ENCODE measurements around the gene KNDC1.
"Not testable (repeated sequence)": the region's sequence is repeated elsewhere in the genome, so short reads cannot be mapped to it uniquely, and the experiment has no call there.

KNDC1 gene

DNA sequence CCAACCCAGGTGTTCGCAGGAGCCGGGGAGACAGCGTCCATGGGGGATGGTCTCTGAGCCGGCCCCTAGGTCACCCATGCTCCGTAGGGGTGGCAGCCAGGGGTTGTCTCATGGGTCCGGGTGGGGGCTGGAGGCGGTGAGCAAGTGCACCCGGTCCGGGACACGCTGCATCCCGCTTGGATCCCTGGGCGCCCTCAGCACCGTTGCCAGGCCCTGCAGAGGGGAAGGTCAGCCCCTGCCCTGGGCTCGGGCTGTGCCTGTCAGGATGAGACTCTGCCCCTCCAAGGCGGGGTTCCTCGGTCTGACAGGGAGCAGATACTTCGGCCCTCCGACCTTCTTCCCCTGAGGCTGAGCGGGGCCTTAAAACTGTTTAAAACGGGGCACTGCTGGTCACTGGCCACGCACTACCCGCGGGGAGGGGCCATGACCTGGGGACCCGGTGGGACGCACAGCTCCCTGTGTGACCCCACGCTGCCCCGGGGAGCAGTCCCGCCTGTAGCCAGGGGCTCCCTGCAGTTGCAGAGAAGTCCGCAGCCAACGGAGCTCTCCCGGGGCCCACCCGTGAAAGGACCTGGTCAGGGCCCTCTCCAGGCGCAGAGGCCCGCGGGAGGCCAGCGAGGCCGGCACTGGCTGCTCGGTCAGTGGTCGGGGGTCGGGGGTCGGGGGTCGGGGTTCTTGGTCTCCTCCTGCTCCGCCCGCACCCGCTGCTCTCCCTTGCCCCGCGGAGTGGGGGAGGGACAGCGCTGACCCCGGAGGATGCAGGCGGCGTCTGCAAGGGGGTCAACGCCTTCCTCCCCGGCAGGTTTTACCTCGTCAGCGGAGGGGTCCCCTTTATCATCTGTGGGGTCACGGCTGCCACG is 33.4 kb upstream of the KNDC1 start:
- DNase-seq (ENCODE audit: low read depth): no peak

- DNase-seq (ENCODE audit: low read depth): no peak
Measured at GRCh38 chr10:133127291-133128125, 32.5 kb upstream of the KNDC1 start.

DNA sequence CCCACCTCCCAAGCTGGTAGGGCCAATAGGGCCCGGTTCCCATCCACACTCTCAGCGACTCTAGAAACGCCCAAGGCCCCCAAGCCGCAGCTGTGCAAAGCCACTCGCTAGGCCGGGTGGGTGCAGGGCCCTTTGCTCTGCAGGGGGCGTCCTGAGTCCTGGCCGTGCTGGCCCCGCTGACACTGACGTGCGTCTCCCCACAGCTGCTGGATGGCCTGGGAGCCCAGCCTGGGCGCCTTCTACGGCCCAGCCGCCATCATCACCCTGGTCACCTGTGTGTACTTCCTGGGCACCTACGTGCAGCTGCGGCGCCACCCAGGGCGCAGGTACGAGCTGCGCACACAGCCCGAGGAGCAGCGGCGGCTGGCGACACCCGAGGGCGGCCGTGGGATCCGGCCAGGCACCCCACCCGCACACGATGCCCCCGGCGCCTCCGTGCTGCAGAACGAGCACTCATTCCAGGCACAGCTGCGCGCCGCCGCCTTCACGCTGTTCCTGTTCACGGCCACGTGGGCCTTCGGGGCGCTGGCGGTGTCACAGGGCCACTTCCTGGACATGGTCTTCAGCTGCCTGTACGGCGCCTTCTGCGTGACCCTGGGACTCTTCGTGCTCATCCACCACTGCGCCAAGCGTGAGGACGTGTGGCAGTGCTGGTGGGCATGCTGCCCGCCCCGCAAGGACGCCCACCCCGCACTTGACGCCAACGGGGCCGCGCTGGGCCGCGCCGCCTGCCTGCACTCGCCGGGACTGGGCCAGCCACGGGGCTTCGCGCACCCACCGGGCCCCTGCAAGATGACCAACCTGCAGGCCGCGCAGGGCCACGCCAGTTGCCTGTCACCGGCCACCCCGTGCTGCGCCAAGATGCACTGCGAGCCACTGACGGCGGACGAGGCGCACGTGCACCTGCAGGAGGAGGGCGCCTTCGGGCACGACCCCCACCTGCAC is 31.6 kb upstream of the KNDC1 start:
- no peak for DNase-seq (ENCODE audit: low read depth)

GRCh38 chr10:133129071-133129858 is 30.8 kb upstream of the KNDC1 start:
- no peak for DNase-seq (ENCODE audit: low read depth)

DNA sequence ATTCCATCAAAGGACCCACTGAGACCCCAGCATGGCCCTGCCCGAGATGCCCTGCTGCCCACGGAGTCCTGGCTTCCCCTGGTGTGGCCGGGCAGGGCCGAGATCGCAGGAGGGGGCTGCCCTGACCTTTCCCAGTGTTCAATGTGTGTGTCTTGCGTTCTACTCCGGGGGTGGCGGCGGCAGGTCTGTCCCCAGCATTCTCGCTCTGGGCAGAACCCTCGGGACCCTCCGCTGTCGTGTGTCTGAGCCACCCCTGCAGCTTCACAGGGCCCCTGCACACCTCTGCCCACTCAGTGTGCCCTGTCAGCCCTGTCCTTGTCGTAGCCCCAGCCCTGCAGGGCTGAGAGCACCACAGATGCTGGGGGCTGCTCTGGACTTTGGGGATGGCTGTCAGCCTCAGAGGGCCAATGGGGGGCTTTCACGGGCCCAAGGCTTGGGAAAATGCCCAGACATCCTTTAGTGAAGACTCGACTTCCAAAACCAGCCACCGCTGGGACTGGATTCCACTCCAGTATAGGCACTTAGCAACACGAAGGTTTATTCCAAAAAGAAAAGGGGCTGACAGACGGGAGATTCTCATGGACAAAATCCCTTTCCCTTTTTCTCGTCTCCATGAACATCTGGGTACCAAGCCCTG is 30.0 kb upstream of the KNDC1 start:
- no peak for DNase-seq (ENCODE audit: low read depth)

DNA sequence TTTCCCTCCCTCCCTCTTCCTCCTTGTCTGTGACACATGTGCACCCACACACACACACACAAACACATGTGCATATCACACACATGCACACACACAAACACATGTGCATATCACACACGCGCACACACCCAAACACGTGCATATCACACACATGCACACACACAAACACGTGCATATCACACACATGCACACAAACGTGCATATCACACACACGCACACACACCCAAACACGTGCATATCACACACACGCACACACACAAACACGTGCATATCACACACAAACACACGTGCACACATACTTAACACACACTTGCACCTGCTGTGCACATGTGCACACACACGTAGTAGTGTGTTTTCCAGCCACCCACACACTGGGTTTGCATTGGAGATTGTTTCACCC is 29.4 kb upstream of the KNDC1 start:
- no peak for DNase-seq (ENCODE audit: low read depth)

GRCh38 chr10:133131053-133131452 is 29.0 kb upstream of the KNDC1 start:
- DNase-seq (ENCODE audit: low read depth): no peak

GRCh38 chr10:133131734-133132472 is 28.1 kb upstream of the KNDC1 start:
- DNase-seq (ENCODE audit: low read depth): no peak

DNA sequence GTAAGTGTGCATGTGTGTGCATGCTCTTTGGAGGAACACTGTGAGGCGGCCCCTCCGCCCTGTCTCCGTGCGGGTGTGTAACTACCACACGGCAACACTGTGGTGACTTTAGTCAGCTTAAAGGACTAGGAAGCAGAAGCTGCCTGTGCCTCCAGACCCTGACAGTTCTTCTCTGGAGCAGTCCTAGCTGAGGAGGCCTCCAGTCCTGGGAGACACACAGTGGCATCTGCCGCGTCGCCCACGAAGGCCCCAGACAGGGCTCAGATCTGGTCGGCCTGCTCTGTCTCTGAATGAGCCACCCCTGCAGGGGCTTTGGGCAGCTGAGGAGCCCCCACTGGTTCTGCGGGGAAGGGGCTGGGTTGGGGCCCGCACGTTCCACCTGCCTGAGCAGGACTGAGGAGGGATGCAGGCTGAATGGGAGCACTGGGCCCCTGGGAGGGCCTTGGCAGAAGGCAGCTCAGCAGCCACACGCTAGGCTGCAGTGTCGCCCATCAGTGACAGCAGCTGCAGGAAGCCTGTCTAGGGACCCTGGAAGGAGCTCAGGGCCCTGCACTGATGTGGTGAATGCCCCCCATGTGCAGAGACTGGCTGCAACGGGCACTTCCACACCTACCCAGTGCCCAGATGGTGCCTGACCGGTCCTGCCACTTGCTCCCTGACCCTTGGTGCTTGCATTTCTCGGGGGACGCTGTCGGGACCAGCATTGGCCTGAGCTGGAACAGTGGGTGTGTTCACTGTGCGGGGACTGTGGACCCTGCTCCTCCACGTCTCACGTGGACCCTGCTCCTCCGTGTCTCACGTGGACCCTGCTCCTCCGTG is 27.3 kb upstream of the KNDC1 start:
- no peak for DNase-seq (ENCODE audit: low read depth)

GRCh38 chr10:133133471-133134231 is 26.4 kb upstream of the KNDC1 start:
- DNase-seq (ENCODE audit: low read depth): no peak

GRCh38 chr10:133134411-133135115 is 25.5 kb upstream of the KNDC1 start:
- no peak for DNase-seq (ENCODE audit: low read depth)

GRCh38 chr10:133135116-133135465 is 24.9 kb upstream of the KNDC1 start:
- DNase-seq (ENCODE audit: low read depth): no peak

DNA sequence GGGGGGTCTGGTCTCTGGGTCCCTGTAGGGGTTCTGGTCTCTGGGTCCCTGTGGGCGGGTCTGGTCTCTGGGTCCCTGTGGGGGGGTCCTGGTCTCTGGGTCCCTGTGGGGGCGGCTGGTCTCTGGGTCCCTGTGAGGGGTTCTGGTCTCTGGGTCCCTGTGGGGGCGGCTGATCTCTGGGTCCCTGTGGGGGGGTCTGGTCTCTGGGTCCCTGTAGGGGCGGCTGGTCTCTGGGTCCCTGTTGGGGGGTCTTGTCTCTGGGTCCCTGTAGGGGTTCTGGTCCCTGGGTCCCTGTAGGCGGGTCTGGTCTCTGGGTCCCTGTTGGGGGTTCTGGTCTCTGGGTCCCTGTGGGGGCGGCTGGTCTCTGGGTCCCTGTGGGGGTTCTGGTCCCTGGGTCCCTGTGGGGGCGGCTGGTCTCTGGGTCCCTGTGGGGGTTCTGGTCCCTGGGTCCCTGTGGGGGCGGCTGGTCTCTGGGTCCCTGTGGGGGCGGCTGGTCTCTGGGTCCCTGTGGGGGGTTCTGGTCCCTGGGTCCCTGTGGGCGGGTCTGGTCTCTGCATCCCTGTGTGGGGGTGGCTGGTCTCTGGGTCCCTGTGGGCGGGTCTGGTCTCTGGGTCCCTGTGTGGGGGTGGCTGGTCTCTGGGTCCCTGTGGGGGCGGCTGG is 22.4 kb upstream of the KNDC1 start:
- DNase-seq (ENCODE audit: low read depth): not testable (repeated sequence)

GRCh38 chr10:133139551-133140065 is 20.4 kb upstream of the KNDC1 start:
- no peak for DNase-seq (ENCODE audit: low read depth)

DNA sequence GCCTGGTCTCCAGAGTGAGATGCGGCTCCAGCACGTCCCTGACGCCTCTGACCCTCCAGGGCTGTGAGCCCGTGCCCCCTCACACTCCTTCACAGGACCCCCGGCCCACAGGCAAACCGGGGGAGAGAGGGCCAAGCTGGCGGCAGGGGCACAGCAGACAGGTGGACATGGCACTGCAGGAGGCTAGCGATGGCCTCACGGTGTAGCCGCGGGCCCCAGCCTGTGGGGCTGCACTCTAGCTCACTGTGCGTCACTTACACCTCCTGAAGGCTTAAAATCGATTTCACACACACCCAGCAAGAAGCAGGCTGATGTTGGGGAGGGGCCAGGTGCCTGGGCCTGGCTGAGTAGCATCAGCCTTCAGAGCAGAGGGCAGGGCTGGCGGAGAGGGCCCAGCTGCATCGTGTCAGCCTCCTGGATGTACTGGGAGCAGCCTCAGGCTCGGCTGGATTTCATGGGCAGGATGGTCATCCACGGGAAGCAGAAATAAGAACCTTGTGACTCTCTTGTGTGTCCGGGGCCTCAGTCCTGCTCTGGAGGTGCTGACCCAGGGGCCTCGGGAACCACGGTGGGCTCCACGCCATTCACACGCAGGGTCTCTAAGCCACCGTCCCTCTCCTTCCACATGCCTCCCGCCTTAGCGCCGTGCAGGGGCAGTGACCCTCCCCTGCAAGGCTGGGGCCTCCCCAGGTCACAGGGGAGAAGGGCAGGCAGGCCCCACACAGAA is 19.4 kb upstream of the KNDC1 start:
- DNase-seq (ENCODE audit: low read depth): no peak
